Measurements from ENCODE around the gene ST7L. TPM values are rescaled to one million over a fixed set of nuclear protein-coding genes. Genes with fewer than 3 reads are reported as not detected.

The ST7L gene
- total RNA-seq, 1 experiment from 2014 or later = 18.0 TPM

DNA sequence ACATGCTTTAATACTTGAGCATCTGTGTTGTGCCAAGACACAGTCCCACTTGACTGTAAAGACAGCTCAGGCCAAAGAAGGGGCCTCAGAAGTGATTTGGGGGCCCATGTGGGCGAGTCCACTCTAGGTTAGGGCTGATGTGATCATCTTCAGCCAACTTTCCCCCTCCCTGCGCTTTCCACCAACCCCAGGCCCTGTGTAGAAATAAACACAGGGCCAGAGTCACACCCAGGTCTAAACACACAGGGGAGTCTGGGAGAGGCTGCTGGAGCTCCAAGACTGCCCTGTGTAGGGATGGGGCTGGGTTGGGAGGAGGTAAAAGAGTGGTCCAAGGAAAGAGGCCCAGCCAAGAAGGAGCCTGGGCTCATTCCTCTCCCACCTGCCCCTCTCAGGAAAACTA lies 112.6 kb downstream of the ST7L start:
- ChIA-PET POLR2A (no interaction called here), CTCF (no interaction called here)
- TF ChIP-seq KAT7 (CRISPR knock-in tag; IDR thresholded peaks at IDR 0.05; ENCODE audit: borderline replicate concordance) (no peak), NR2C2 (CRISPR knock-in tag; IDR thresholded peaks at IDR 0.05) (no peak), ZNF396 (CRISPR knock-in tag; IDR thresholded peaks at IDR 0.05; ENCODE audit: borderline replicate concordance) (no peak), GABPB1 (CRISPR knock-in tag; IDR thresholded peaks at IDR 0.05) (no peak), NFYB (CRISPR knock-in tag; conservative IDR thresholded peaks at IDR 0.05; ENCODE audit: low read depth) (no peak), ZNF671 (CRISPR knock-in tag; IDR thresholded peaks at IDR 0.05) (no peak), ZNF263 (CRISPR knock-in tag; IDR thresholded peaks at IDR 0.05; ENCODE audit: low read depth) (no peak)
- TF ChIP-seq, protein P1, sequence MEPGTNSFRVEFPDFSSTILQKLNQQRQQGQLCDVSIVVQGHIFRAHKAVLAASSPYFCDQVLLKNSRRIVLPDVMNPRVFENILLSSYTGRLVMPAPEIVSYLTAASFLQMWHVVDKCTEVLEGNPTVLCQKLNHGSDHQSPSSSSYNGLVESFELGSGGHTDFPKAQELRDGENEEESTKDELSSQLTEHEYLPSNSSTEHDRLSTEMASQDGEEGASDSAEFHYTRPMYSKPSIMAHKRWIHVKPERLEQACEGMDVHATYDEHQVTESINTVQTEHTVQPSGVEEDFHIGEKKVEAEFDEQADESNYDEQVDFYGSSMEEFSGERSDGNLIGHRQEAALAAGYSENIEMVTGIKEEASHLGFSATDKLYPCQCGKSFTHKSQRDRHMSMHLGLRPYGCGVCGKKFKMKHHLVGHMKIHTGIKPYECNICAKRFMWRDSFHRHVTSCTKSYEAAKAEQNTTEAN (CRISPR knock-in tag; IDR thresholded peaks at IDR 0.05) = no peak
- TF ChIP-seq, protein P2, sequence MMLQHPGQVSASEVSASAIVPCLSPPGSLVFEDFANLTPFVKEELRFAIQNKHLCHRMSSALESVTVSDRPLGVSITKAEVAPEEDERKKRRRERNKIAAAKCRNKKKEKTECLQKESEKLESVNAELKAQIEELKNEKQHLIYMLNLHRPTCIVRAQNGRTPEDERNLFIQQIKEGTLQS (CRISPR knock-in tag; conservative IDR thresholded peaks at IDR 0.05) = no peak
- Mint-ChIP-seq H3K27me3 (ENCODE audit: low read depth) (peaks cover 95% of the 10 kb centered on the region), H3K4me3 (no peak overlapping the region), H3K27ac (no peak overlapping the region), H3K9me3 (no peaks in the 10 kb centered on the region), H3K4me1 (peaks cover 26% of the 10 kb centered on the region), H3K36me3 (no peaks in the 10 kb centered on the region)
- ATAC-seq (no peak), DNase-seq (ENCODE audit: low spot score) (no peak)

DNA sequence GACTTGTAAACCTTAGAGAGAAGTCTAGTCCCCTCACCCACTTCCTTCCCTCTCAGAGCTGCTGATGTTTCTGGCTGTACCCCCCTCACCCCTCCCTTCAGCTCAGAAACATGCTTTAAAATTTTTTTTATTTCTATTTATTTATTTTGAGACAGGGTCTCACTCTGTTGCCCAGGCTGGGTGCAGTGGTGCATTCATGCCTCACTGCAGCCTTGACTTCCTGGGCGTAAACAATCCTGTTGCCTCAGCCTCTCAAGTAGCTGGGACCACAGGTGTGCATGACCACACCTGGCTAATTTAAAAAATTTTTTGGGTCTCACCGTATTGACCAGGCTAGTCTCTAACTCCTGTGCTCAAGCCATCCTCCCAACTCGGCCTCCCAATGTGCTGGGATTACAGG lies 113.1 kb downstream of the ST7L start:
- CTCF ChIA-PET = no interaction called here
- H3K9me3 Mint-ChIP-seq = no peaks in the 10 kb centered on the region
- no peak overlapping the region for H3K27ac Mint-ChIP-seq
- TF ChIP-seq MYBL2 (CRISPR knock-in tag; IDR thresholded peaks at IDR 0.05) (no peak), ZNF121 (CRISPR knock-in tag; IDR thresholded peaks at IDR 0.05) (peak; percentile 5; the same call in 1 of the 2 replicates)
- no peak for ATAC-seq
- peaks cover 25% of the 10 kb centered on the region for H3K4me1 Mint-ChIP-seq
- DNase-seq (ENCODE audit: low spot score) = no peak
- peaks cover 95% of the 10 kb centered on the region for H3K27me3 Mint-ChIP-seq (ENCODE audit: low read depth)
- H3K36me3 Mint-ChIP-seq = no peaks in the 10 kb centered on the region
- POLR2A ChIA-PET = interaction anchor here (0.6 kb wide), 1 partner anchor 79 kb away, joined by 3 read pairs; no protein-coding TSS in a partner anchor
- no peak overlapping the region for H3K4me3 Mint-ChIP-seq

DNA sequence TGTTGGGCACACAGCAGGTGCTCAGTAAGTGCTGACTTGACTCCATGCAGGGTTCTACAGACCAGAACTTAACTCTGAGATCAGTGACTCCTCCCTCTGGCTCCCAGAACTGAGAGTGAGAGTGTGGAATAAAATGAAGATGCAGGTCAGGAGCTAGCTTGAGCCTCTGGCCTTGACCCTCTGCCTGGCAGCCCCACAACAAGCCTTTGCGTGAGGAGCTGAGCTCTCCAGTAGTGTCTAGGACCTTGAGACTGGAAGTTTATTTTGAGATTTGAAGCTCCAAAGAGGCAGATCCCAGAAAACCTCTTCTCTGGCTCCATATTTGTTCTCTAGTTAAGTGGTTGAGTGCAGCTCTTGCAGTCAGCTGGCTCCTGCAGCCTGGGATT lies 113.5 kb downstream of the ST7L start:
- TF ChIP-seq ELF4 (CRISPR knock-in tag; IDR thresholded peaks at IDR 0.05; ENCODE audit: low read depth) (no peak), FOXJ3 (CRISPR knock-in tag; IDR thresholded peaks at IDR 0.05; ENCODE audit: borderline replicate concordance) (no peak), NFYB (CRISPR knock-in tag; conservative IDR thresholded peaks at IDR 0.05; ENCODE audit: low read depth) (no peak), ZNF416 (CRISPR knock-in tag; IDR thresholded peaks at IDR 0.05) (no peak), ZNF317 (CRISPR knock-in tag; IDR thresholded peaks at IDR 0.05; ENCODE audit: borderline replicate concordance, low read depth) (no peak), ZNF263 (CRISPR knock-in tag; IDR thresholded peaks at IDR 0.05; ENCODE audit: low read depth) (no peak), ESRRA (CRISPR knock-in tag; IDR thresholded peaks at IDR 0.05; ENCODE audit: borderline replicate concordance) (no peak), NR2C2 (CRISPR knock-in tag; IDR thresholded peaks at IDR 0.05) (no peak), JUN (CRISPR knock-in tag; IDR thresholded peaks at IDR 0.05) (no peak)
- TF ChIP-seq, protein P3, sequence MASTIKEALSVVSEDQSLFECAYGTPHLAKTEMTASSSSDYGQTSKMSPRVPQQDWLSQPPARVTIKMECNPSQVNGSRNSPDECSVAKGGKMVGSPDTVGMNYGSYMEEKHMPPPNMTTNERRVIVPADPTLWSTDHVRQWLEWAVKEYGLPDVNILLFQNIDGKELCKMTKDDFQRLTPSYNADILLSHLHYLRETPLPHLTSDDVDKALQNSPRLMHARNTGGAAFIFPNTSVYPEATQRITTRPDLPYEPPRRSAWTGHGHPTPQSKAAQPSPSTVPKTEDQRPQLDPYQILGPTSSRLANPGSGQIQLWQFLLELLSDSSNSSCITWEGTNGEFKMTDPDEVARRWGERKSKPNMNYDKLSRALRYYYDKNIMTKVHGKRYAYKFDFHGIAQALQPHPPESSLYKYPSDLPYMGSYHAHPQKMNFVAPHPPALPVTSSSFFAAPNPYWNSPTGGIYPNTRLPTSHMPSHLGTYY (CRISPR knock-in tag; IDR thresholded peaks at IDR 0.05) = no peak
- TF ChIP-seq, protein P4, sequence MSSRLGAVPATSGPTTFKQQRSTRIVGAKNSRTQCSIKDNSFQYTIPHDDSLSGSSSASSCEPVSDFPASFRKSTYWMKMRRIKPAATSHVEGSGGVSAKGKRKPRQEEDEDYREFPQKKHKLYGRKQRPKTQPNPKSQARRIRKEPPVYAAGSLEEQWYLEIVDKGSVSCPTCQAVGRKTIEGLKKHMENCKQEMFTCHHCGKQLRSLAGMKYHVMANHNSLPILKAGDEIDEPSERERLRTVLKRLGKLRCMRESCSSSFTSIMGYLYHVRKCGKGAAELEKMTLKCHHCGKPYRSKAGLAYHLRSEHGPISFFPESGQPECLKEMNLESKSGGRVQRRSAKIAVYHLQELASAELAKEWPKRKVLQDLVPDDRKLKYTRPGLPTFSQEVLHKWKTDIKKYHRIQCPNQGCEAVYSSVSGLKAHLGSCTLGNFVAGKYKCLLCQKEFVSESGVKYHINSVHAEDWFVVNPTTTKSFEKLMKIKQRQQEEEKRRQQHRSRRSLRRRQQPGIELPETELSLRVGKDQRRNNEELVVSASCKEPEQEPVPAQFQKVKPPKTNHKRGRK (CRISPR knock-in tag; IDR thresholded peaks at IDR 0.05; ENCODE audit: borderline replicate concordance) = no peak
- TF ChIP-seq, protein P5, sequence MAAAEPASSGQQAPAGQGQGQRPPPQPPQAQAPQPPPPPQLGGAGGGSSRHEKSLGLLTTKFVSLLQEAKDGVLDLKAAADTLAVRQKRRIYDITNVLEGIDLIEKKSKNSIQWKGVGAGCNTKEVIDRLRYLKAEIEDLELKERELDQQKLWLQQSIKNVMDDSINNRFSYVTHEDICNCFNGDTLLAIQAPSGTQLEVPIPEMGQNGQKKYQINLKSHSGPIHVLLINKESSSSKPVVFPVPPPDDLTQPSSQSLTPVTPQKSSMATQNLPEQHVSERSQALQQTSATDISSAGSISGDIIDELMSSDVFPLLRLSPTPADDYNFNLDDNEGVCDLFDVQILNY (CRISPR knock-in tag; IDR thresholded peaks at IDR 0.05) = no peak
- TF ChIP-seq, protein P1 (CRISPR knock-in tag; IDR thresholded peaks at IDR 0.05) = no peak
- TF ChIP-seq, protein P6, sequence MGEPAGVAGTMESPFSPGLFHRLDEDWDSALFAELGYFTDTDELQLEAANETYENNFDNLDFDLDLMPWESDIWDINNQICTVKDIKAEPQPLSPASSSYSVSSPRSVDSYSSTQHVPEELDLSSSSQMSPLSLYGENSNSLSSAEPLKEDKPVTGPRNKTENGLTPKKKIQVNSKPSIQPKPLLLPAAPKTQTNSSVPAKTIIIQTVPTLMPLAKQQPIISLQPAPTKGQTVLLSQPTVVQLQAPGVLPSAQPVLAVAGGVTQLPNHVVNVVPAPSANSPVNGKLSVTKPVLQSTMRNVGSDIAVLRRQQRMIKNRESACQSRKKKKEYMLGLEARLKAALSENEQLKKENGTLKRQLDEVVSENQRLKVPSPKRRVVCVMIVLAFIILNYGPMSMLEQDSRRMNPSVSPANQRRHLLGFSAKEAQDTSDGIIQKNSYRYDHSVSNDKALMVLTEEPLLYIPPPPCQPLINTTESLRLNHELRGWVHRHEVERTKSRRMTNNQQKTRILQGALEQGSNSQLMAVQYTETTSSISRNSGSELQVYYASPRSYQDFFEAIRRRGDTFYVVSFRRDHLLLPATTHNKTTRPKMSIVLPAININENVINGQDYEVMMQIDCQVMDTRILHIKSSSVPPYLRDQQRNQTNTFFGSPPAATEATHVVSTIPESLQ (CRISPR knock-in tag; IDR thresholded peaks at IDR 0.05) = no peak
- TF ChIP-seq, protein P7, sequence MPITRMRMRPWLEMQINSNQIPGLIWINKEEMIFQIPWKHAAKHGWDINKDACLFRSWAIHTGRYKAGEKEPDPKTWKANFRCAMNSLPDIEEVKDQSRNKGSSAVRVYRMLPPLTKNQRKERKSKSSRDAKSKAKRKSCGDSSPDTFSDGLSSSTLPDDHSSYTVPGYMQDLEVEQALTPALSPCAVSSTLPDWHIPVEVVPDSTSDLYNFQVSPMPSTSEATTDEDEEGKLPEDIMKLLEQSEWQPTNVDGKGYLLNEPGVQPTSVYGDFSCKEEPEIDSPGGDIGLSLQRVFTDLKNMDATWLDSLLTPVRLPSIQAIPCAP (CRISPR knock-in tag; IDR thresholded peaks at IDR 0.05) = no peak
- H3K4me3 Mint-ChIP-seq = no peak overlapping the region
- ATAC-seq (no peak), DNase-seq (ENCODE audit: low spot score) (no peak)
- peaks cover 20% of the 10 kb centered on the region for H3K4me1 Mint-ChIP-seq
- H3K27me3 Mint-ChIP-seq (ENCODE audit: low read depth) = peaks cover 92% of the 10 kb centered on the region
- H3K27ac Mint-ChIP-seq = no peak overlapping the region
- ChIA-PET POLR2A (interaction anchor here (0.6 kb wide), 2 partner anchors 15 to 80 kb away, joined by 3 to 4 read pairs; no protein-coding TSS in a partner anchor), CTCF (interaction anchor here (0.8 kb wide), 1 partner anchor 11 kb away, joined by 3 read pairs; no protein-coding TSS in a partner anchor)
- no peaks in the 10 kb centered on the region for H3K36me3 Mint-ChIP-seq
- H3K9me3 Mint-ChIP-seq = no peaks in the 10 kb centered on the region

Measured in WTC11 (cell line).